GM12878 (cell line): ENCODE data around the gene MXD4. TPM values are rescaled to one million over a fixed set of nuclear protein-coding genes. Genes with fewer than 3 reads are reported as not detected.

ENCODE experiments used
- BHLHE40 ChIP-seq, 2 experiments: fragments of 450-650 bp in 1 of 2; IDR thresholded peaks; 2 replicates each; pipeline ENCODE4 v1.6.1; 2011 to 2017; ENCODE audit warnings: low read depth in 2 of 2, borderline replicate concordance in 1 of 2, improper control_type of control experiment in 1 of 2, low read length in 1 of 2, mild to moderate bottlenecking in 1 of 2
- CBX3 ChIP-seq: fragments of 200-600 bp; sonication (generic); IDR thresholded peaks from 2 replicates; pipeline ENCODE4 v1.6.1; 2016; ENCODE audit warnings: low read depth, borderline replicate concordance
- CREB1 ChIP-seq: IDR thresholded peaks from 2 replicates; pipeline ENCODE4 v1.6.1; 2012; ENCODE audit warnings: low read depth, mild to moderate bottlenecking, inconsistent platforms
- CTCF ChIP-seq, 3 experiments: IDR thresholded peaks in 2 of 3; conservative IDR thresholded peaks in 1 of 3; 2 replicates each; pipeline ENCODE4 v1.5.1; 2011; ENCODE audit warnings: low read depth in 3 of 3, low read length in 3 of 3, mild to moderate bottlenecking in 3 of 3, control low read depth in 2 of 3, moderate library complexity in 2 of 3, inconsistent platforms in 1 of 3, mixed read lengths in 1 of 3; ENCODE audit not compliant: control insufficient read depth in 2 of 3, insufficient read depth in 1 of 3; ENCODE audit errors: extremely low read depth in 1 of 3
- CUX1 ChIP-seq: IDR thresholded peaks from 2 replicates; pipeline ENCODE4 v1.6.1; 2012; ENCODE audit warnings: improper control_type of control experiment, low read depth, low read length; ENCODE audit not compliant: insufficient replicate concordance
- GABPA ChIP-seq: IDR thresholded peaks from 2 replicates; pipeline ENCODE4 v1.6.1; 2014; ENCODE audit warnings: antibody characterized with exemption, low read depth, mild to moderate bottlenecking, inconsistent platforms
- MTA3 ChIP-seq: IDR thresholded peaks from 2 replicates; pipeline ENCODE4 v1.6.1; 2012; ENCODE audit warnings: low read length, inconsistent platforms, borderline replicate concordance
- NFYA ChIP-seq: IDR thresholded peaks from 2 replicates; pipeline ENCODE4 v1.6.1; 2011; ENCODE audit warnings: low read depth, mild to moderate bottlenecking, low read length, improper control_type of control experiment, borderline replicate concordance
- NKRF ChIP-seq: fragments of 450-650 bp; conservative IDR thresholded peaks from 2 replicates; pipeline ENCODE4 v1.6.1; 2017; ENCODE audit warnings: mild to moderate bottlenecking, moderate library complexity
- NRF1 ChIP-seq: conservative IDR thresholded peaks from 2 replicates; pipeline ENCODE4 v1.6.1; 2011; ENCODE audit warnings: mild to moderate bottlenecking, low read depth, low read length, improper control_type of control experiment
- PKNOX1 ChIP-seq: fragments of 450-650 bp; IDR thresholded peaks from 2 replicates; pipeline ENCODE4 v1.6.1; 2016; ENCODE audit warnings: mild to moderate bottlenecking
- SRF ChIP-seq, 2 experiments: IDR thresholded peaks; 2 replicates each; pipeline ENCODE4 v1.6.1; 2011; ENCODE audit warnings: low read depth in 2 of 2, low read length in 2 of 2, mild to moderate bottlenecking in 1 of 2, moderate library complexity in 1 of 2
- WRNIP1 ChIP-seq: IDR thresholded peaks from 2 replicates; pipeline ENCODE4 v1.6.1; 2011; ENCODE audit warnings: low read depth, low read length, improper control_type of control experiment, borderline replicate concordance
- ZBTB4 ChIP-seq: fragments of 450-650 bp; formaldehyde crosslinking; IDR thresholded peaks from 2 replicates; pipeline ENCODE4 v1.4.0; 2022; ENCODE audit warnings: mild to moderate bottlenecking, moderate library complexity
- polyA plus RNA-seq, 11 experiments: library from polyadenylated mRNA; depleted of rRNA in 4 of 11; unstranded in 6 of 11; stranded (reverse) in 5 of 11; fragments of >200 nt; fragmentation: Nextera tagmentation in 4 of 11; fragmentation: Illumina TruSeq in 1 of 11; extraction: Ambion mirVana in 4 of 11; extraction: Trizol in 1 of 11; gene quantifications; 1 replicate in 1 of 11; 2 replicates in 10 of 11; pipeline versions ENCODE4 v1.2.1 to v1.2.3, GENCODE V29; 2011 to 2016; ENCODE audit warnings: inconsistent platforms in 2 of 11, missing spikeins in 2 of 11, low read depth in 1 of 11
- total RNA-seq, 4 experiments: library from RNA; depleted of rRNA in 3 of 4; stranded (reverse); fragments of >200 nt in 3 of 4; fragmentation: Illumina TruSeq in 1 of 4; extraction: Trizol in 1 of 4; gene quantifications; 2 replicates each; pipeline versions ENCODE4 v1.2.1 to v1.2.3, GENCODE V29; 2013 to 2021

Gene MXD4
- total and polyA plus RNA-seq, 10 of the 15 experiments (the other 5 are each of a cell fraction or from before 2014, with no cell fraction given) = 0.21 to 25.6 (median 5.2) TPM

GRCh38 chr4:2262145-2262943 lies 435 bp upstream of the MXD4 start (continued):
- TF ChIP-seq PKNOX1 (peak; percentile 98), BHLHE40 (IDR thresholded peaks at IDR 0.05; ENCODE audit: borderline replicate concordance in 1 of 2, low read depth in 2 of 2, low read length in 1 of 2) (peak; percentile 87 to 93; a peak in 3 of 4 replicates), WRNIP1 (no peak), CUX1 (no peak), MTA3 (no peak), ZBTB4 (CRISPR knock-in tag) (no peak), NRF1 (0 out of 2 replicates have a peak, but pooled peaks have one; percentile 7), CREB1 (peak; percentile 74), CBX3 (no peak), GABPA (no peak), NFYA (0 out of 2 replicates have a peak, but pooled peaks have one; percentile 7), NKRF (peak; percentile 80), CTCF (IDR thresholded peaks at IDR 0.05 in 2 of 3, conservative IDR thresholded peaks at IDR 0.05 in 1 of 3; ENCODE audit: control insufficient read depth in 2 of 3, extremely low read depth in 1 of 3, insufficient read depth in 1 of 3, low read depth in 3 of 3, low read length in 3 of 3) (no peak), SRF (IDR thresholded peaks at IDR 0.05; ENCODE audit: low read depth in 2 of 2, low read length in 2 of 2) (no peak)
